Activated CD8-positive, alpha-beta memory T cell treated with anti-CD3 and anti-CD28 coated beads for 24 hours (primary cell): Measurements from ENCODE around the gene CEP55.
"Not testable (repeated sequence)": the region's sequence is repeated elsewhere in the genome, so short reads cannot be mapped to it uniquely, and the experiment has no call there.

Experiments
- DNase-seq: peaks from one replicate; pipeline ENCODE4 v3.0.0-alpha.2; 2020

The CEP55 gene

DNA sequence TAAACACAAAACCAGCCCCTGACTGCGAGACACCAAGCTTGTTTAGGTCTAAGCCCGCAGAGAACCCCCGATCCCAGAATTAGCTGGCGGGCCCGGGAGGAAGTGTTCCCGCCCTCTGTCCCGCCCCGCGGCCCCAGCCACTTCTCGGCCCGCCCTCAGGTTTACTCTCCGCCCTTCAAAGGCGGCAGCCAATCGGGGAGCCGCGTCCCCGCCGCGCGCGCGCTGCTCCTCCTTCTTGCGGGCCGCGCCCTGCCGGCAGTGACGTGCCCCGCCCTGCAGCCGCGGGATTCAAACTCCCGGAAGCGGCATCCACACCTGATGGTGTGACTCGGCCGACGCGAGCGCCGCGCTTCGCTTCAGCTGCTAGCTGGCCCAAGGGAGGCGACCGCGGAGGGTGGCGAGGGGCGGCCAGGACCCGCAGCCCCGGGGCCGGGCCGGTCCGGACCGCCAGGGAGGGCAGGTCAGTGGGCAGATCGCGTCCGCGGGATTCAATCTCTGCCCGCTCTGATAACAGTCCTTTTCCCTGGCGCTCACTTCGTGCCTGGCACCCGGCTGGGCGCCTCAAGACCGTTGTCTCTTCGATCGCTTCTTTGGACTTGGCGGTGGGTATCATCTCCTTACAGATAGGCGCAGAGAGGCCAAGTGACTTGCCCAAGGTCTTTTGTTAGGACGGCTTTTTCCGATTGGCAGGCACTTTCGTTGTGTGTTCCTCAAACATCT, at the start of gene CEP55:
TSS of gene CEP55 (plus strand) at position 291 of the 720 bp plus-strand sequence. CDS start 3,440 bp downstream, outside the sequence.
- DNase-seq: peak; percentile 97

DNA sequence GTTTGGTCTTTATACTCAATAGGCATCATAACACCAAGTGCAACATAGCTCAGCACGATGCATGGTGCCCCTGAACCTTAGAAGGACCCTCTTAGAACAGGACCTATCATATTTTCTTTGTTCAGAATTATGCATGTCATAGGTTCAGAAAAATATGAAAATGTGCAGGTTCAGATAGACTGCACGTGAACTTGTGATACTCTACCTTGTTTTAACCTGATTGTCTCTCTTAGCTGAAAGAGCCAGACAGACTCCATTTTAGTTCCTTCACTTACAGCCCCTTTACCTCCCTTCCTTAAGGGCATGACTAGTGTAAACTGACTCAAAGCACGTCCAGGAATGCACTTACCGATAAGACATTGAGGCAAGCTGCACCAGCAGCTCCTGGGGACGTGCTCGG, 49.4 kb upstream of the CEP55 start:
- DNase-seq: no peak

DNA sequence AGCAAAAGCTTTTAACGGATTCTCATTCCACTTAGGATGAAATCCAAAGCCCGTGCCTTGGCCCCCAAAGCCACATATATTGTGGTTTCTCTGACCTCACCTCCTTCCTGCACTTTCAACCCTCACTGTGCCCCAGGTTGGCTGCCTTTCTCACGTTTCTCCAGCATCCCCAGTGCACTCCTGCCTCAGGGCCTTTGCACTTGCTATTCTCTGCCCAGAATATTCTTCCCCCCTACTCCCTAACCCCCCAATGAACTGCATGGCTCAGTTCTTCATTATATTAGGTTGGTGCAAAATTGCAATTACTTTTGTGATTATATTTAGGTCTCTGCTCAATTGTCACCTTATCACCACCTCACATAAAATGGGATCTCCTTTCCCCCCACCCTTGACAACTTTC, 48.4 kb upstream of the CEP55 start:
- no peak for DNase-seq

DNA sequence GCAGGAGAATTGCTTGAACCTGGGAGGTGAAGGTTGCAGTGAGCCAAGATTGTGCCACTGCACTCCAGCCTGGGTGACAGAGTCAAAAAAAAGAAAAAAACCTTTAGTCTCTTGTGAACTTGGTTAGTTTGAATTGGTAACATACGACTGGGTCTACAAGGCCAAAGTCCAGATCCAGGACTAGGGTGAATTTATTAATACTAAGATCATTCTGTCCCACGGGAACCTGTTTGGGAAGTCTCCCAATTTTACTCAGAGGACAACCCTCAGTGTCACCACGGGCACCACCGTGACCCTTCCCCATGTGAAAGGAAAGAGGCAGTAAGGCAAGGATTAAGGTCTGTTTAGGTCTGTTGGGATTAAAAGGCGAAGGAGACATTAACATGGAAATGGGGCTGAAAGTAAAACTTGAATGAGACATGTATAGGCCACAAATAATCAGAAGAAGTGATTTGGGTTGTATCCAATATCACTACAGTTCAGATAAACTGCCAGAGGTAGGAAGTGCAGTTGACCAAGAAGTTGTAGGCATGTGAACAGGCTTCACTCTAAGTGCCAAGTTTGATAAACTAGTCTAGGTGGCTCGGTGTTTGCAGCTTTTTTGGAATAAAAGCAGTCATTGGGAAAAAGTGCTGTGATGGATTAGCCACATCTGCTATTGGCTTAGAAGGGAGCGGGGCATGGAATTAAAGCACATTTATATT, 45.0 kb upstream of the CEP55 start:
- DNase-seq: no peak

DNA sequence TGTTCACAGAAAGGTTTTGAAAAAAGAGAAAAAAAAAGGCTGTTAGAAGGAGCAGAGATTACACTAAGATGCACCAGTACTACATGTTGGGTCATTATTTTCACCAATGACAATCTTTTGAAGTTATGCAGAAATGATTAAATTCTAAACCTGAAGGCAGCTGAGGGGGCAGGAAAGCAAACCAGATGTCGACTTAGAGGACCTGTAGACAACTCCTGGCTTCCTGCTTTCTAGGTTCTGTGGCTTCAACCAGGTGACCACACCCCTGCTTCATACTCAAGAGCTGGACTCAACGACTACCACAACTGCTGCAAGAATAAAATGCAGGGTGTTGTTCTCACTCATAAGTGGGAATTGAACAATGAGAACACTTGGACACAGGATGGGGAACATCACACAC, 44.3 kb upstream of the CEP55 start:
- DNase-seq: no peak

DNA sequence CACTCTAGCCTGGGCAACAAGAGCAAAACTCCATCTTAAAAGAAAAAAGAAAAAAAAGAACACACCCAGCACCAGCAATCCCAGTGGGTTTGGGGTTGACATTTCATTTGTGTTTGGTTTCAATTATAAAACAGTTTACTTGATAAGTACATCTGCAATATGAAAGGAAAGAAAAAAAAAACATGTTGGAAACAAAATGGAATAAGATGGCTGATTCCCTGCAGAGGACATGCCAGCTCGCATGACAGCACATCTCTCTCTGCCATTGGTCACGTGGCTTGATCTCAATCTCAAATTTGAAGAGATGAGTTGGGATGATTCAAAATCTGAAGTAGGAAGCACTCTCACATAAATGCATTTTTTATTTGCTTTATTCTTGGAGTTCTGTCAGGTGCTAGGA, 42.3 kb upstream of the CEP55 start:
- no peak for DNase-seq

DNA sequence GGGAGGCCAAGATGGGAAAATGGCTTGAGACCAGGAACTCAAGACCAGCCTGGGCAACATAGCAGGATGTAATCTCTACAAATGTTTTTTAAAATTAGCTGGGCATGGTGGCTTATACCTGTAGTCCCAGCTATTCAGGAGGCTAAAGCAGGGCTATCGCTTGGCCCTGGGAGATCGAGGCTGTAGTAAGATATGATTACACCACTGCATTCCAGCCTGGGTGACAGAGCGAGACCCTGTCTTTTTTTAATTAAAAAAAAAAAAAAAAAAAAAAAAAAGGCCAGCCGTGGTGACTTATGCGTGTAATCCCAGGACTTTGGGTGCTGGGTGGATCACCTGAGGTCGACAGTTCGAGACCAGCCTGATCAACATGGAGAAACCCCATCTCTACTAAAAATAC, 41.7 kb upstream of the CEP55 start:
- DNase-seq: no peak

DNA sequence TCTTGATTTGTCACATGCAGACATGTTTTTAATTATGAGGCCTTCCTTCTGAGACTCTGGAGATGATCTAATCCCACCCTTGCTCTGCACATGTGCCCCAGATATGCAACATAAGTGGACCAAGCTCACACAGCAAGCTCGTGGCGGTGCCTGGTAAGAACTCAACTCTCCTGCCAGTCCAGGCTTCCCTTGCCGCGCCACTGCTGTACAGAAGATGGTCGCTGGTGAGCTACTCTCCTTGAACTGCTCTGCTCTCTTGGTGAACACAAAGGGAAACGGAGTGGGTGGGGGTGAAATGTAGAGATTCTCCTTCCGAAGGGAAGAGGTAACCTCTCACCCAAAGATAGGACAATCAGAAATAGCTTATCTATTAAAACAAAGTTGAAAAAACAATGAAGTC, 39.9 kb upstream of the CEP55 start:
- DNase-seq: no peak

DNA sequence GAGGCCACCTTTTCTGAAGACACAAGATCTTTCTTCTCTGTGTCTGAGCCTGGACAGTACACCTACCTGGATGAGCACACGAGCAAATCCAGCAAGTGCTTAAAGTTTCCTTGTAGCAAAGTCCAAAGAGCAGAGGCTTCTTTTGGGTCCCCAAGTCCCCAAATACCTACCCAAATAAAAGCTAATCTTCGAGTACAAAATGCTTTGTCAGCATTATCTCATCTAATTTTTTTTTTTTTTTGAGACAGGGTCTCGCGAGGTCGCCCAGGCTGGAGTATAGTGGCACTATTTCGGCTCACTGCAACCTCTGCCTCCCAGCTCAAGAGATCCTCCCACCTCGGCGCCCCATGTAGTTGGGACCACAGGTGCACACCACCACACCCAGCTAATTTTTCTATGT, 38.9 kb upstream of the CEP55 start:
- DNase-seq: no peak

DNA sequence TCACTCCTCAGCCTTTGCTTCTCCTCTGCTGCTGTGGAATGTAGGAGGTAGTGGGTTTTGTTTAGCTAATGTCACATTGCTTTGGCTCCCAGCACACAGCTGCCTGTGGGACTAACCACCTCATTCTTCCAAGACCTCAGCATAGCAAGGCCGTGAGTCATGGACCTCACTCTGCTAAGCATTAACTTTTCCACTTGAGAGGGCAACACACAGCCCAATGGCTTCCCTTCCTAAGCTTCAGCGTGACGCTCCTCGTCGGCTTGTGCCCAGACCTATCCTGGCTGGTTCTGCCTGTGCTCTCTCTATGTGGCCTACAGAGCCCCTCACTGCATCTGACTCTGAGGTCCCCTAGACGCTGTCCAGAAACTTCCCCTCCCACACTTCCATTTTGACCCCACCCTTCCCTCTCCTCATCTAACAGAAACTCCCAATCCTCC, 37.6 kb upstream of the CEP55 start:
- no peak for DNase-seq

DNA sequence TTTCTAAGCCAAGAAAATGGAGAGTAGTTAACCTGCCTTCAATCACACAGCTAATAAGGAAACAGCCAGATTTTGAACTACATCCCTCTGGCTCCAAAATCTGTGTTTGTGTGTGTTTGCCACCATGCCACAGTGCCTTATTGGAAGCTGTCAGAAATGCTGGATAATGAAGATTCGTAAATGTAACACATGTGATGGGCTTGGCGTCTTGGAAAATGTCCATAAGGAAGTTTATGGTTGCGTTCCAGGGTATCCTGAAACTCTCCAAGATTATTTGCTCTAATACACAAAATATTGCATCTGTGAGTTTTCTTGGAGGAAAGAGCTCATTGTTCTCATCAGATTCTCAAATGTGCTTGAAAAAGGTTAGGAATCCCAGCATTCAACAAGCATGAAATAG, 36.9 kb upstream of the CEP55 start:
- DNase-seq: no peak

DNA sequence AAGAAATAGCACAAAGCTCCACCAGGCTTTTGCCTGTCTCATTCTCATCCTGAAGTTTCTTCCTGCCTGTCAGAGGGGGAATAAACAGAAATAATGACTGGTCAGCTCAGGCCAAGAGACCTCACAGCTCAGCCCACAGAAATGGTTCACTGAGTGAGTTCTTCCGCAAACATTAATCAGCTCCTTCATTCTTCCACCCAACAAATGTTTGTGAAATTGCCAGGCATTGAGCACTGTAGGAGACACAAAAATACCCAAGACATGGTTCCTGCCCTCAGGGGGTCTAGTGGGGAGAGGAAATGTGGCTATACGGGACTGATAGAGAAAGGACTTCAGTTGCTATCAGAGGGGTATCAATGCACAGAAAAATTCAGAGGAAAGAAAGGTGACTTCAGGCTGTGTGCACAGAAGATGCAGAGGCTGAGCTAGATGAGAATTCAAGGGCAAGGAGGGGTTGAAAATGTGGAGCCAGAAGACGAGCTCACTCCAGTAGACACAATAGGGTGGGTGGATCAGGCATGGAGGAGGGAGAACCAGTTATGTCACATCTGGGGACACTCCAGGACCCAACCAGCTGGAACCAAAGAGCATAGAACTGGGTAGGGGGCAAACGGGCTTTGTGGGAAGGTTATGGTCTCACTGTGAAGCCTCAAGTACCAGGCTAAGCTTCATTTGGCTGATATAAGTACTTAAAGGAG, 35.2 kb upstream of the CEP55 start:
- no peak for DNase-seq

DNA sequence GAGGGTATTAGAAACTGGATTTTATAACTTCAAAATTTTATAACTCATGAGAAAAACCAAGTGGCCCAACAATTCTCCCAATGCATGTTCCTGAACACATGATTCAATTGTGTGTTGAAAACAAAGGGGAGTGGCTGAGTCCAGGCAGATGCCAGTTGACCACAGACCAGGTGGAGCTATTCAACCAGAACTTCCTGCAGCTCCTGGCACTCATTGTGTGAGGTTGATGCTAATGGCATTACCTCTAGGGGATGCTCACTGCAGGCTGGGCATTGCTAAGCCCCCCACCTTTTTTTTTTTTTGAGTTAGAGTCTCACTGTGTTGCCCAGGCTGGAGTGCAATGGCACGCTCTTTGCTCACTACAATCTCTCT, 34.6 kb upstream of the CEP55 start:
- no peak for DNase-seq

DNA sequence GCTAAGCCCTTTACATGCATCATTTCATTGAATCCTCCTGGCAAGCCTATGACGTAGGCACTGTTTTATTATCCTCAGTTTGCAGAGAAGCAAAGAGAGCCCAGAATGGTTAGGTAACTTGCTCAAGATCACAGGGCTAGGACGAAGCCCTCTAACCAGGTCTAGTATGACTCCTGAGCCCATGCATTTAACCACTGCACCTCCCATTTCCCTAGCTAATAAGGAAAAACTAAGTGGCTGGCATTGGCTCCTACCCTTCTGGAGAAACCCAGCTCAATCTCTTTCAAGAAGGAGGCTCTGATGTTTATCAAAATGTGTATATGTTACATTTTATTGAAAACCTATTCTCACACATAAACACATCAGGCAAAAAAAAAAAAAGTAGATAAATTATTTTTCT, 34.0 kb upstream of the CEP55 start:
- DNase-seq: no peak

DNA sequence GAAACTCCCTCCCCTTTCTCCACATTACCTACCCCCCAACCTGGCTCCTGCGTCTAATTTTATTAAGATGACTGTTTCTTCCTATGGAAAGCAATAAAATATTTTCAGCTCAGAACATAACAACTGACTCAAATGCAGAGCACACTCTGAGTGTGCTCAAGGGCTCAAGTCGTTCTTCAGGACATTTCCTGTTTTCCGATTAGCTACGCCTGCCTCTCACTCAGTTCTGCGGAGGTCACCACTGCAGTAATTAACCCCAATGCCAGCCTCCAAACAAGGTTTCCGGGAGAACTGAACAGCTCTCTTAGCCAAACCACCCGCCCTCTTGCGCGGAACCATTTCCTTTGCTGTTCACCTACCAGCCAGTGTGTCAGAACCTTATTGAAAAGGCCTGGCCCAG, 33.5 kb upstream of the CEP55 start:
- no peak for DNase-seq

DNA sequence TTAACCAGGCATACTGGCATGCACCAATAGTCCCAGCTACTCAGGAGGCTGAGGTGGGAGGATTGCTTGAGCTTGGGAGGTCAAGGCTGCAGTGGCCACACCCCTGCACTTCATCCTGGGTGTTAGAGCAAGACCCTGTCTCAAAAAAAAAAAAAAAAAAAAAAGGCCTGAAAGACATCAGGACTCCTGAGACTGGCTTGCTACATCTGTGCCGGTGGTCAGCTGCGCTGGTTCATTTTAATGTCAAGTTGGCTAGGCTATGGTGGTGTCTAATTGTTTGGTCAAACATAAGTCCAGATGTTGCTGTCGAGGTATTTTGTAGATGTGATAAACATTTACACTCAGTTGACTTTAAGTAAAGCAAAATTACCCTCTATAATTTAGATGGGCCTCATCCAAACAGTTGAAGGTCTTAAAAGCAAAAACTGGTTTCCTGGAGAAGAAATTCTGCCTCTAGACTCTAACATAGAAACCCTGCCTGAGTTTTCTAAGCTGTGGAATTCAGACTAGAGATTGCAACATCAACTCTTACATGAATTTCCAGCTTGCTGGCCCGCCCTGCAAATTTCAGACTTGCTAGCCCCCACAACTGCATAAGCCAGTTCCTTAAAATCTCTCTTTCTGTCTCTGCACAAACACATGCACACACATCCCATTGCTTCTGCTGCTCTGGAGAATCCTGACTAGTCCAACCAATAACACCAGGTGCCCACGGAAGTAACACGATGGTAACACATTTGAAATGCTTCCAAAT, 32.5 kb upstream of the CEP55 start:
- no peak for DNase-seq

DNA sequence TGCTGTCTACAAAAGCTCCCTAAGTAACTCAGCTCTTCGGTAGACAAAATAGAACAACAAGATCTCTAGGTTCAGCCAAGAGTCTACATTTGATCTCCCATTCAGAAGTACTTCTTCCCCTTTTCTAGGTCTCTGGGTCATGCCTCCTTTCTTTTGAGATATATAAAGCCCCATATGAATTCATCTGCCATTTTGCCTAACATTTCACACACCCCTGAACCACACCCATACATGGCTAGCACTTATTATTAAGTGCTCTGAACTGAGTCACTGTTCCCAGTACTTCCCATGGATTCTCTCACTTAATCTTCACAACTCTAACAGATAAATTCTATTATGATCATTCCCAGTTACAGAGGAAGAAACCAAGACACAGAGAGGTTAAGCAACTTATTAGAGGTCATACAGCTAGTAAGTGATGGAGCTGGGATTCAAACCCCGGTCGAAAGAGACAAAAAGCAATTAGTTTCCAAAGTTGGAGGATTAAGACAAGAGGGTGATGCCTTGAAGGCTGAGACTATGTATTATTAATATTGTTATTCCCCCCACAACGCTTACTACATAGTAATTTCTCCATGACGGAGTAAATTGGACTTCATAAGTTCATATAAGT, 31.5 kb upstream of the CEP55 start:
- no peak for DNase-seq

DNA sequence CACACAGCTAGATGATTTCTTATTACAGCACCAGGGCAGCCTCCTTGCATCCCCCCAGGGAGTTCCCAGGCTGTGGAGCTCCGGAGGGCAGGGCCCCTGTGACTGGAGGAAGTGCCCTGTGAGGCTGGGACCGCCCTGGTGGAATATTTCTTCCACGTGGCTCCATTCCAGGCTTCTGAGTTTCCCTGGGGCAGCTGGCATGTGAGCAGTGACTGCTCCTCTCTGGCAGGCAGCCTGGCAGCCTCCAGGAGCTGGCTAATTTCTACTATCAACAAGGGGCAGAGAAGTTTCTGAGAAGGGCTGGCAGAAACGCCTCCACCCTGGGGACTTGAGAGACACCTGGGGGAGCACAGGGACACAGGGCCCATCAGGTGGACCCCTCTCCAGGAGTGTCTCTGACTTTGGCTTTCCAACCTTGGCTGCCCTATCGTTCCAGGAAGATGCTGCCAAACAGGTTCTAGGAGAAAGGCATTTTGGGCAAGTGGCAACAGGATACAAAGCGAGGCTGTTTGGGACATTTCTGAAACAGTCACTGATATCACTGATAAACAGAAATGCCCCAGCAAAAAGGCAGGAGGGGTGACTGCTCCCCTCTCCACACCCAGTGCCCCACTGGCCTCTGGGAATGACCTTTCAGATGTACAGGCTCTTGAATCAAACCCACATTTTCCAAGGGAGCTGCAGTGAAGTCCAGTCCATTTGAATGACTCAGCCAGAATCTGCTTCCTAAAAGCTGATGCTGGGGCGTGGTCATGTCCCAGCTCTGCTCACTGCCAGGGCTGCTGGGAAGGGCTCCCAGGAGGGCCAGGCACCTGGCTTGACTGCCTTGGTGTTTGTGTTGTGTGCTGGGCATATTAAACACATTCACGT, 30.4 kb upstream of the CEP55 start:
- no peak for DNase-seq

DNA sequence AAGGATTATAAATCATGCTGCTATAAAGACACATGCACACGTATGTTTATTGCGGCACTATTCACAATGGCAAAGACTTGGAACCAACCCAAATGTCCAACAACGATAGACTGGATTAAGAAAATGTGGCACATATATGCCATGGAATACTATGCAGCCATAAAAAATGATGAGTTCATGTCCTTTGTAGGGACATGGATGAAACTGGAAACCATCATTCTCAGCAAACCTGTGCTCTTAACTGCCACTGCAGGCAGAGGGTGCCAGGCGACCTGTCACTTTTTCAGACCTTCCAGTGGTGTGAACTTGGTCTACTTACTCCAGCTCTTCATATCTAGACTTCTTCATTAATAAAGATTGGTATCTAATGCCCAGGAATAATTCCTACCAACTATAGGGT, 28.8 kb upstream of the CEP55 start:
- DNase-seq: not testable (repeated sequence)

DNA sequence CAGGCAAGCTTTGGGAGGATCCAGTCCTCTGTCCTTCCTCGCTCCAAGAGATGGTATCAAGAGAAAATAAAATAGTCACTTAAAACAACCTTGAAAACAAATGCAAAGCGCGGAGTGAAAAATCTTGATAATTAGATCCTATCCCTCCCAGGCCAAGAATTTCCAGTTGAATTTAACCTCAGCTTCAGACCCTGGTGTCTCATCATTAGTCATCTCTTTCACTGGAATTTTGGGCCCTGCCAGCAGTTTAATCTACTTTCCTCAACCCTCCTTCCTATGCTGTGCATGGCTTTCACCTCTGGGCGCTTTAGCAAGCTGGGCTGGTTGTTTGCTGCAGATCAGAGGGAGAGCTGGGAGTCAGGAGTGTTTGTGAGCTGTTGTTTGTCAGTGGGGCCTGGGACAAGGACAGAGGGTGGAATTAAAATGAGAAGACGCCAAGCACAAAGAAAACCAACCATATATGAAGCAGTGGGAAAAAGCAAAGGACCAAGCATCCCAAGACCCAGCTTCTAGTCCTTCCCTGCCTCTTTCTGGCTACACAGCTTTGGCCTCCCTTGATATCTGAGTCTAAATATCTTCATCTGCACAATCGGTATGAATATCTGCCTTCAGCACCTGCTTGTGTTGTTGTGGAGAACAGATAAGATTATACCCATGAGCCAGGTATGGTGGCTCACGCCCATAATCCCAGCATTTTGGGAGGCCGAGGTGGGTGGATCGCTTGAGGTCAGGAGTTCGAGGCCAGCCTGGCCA, 27.8 kb upstream of the CEP55 start:
- no peak for DNase-seq

DNA sequence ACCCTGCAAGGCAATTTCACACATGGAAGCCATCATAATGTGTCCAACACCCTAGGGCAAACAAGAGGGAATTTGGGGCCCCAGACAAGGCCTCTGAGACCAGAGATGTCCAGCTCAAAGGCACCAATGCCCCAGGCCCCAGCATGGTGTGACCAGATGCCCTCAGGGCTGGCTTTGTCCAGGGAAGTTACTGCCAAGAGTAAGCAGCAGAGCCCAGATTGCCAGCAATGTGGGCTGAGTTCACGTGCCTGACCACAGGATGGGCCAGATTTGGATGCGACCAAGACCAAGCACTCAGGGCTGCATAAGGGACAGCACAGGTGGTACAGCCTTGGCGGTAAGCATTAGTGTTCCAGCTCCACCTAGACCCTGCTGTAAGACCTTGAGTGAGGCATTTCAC, 27.0 kb upstream of the CEP55 start:
- DNase-seq: no peak
